Measurements from ENCODE around the gene TEX36. TPM values are rescaled to one million over a fixed set of nuclear protein-coding genes. Genes with fewer than 3 reads are reported as not detected.

TEX36 gene
- total RNA-seq, 1 experiment from 2014 or later, result not detected

GRCh38 chr10:125661941-125662515 is 20.9 kb downstream of the TEX36 start:
- Histone ChIP-seq H3K9ac (ENCODE audit: extremely low read depth, insufficient read length, low read length) (no peak overlapping the region), H3K18ac (ENCODE audit: insufficient read length, low read depth, low read length) (no peak overlapping the region), H4K5ac (ENCODE audit: insufficient read length, low read depth, low read length) (no peak overlapping the region), H2AFZ (ENCODE audit: low read length) (no peak overlapping the region), H2BK12ac (ENCODE audit: insufficient read length, low read depth, low read length) (no peak overlapping the region), H3K23me2 (ENCODE audit: insufficient read length, low read depth, low read length, poor library complexity, severe bottlenecking) (no peaks in the 10 kb centered on the region), H3K4ac (ENCODE audit: low read depth, low read length) (no peak overlapping the region), H3K56ac (ENCODE audit: insufficient read length, low read depth, low read length) (no peak overlapping the region), H3K9me3 (ENCODE audit: control insufficient read depth, low read depth, low read length) (no peaks in the 10 kb centered on the region), H3K79me2 (ENCODE audit: insufficient read depth, low read length) (no peaks in the 10 kb centered on the region), H3K23ac (ENCODE audit: insufficient read length, low read depth, low read length) (no peak overlapping the region), H3K79me1 (ENCODE audit: insufficient read depth, low read depth, low read length, poor library complexity, severe bottlenecking) (no peaks in the 10 kb centered on the region), H2BK20ac (ENCODE audit: low read depth, low read length, poor library complexity, severe bottlenecking) (no peak overlapping the region), H2AK5ac (ENCODE audit: insufficient read length, low read length) (no peak overlapping the region), H2BK5ac (ENCODE audit: insufficient read length, low read length) (no peak overlapping the region), H3T11ph (ENCODE audit: low read length) (no peak overlapping the region), H4K91ac (ENCODE audit: insufficient read length, low read depth, low read length) (no peak overlapping the region), H3K27me3 (ENCODE audit: insufficient read depth, low read length) (no peaks in the 10 kb centered on the region), H3K27ac (ENCODE audit: insufficient read length, low read depth, low read length) (no peak overlapping the region), H3K14ac (ENCODE audit: insufficient read depth, low read length) (no peak overlapping the region), H3K4me2 (ENCODE audit: insufficient read depth, insufficient read length, low read length) (no peak overlapping the region), H2BK15ac (ENCODE audit: low read depth, low read length) (no peak overlapping the region), H4K20me1 (ENCODE audit: control insufficient read depth, insufficient read depth, insufficient read length) (no peaks in the 10 kb centered on the region), H2BK120ac (ENCODE audit: low read depth, low read length, poor library complexity, severe bottlenecking) (no peak overlapping the region), H4K8ac (replicated peaks; ENCODE audit: insufficient read length, low read depth, low read length) (no peak overlapping the region), H3K4me1 (ENCODE audit: insufficient read depth, low read length) (no peaks in the 10 kb centered on the region)
- Mint-ChIP-seq H3K27me3 (ENCODE audit: low read depth) (peaks cover 3% of the 10 kb centered on the region), H3K27ac (no peak overlapping the region), H3K36me3 (ENCODE audit: insufficient read depth in 1 of 3, low read depth in 3 of 3) (no peaks in the 10 kb centered on the region), H3K4me3 (no peak overlapping the region), H3K9me3 (no peaks in the 10 kb centered on the region), H3K4me1 (peaks cover 0 to 2% of the 10 kb centered on the region in 2 experiments; a peak in 2 of 4 replicates)
- no CpG with 5 or more reads among the region's 7 CpGs for WGBS (ENCODE audit: extremely low coverage, insufficient read length, low lambda C conversion rate)
- no peak for DNase-seq
- no peak for TF ChIP-seq CTCF (conservative IDR thresholded peaks at IDR 0.05)
